ENCODE measurements around the gene TNFAIP8. TPM values are rescaled to one million over a fixed set of nuclear protein-coding genes. Genes with fewer than 3 reads are reported as not detected.
"Not testable (repeated sequence)": the region's sequence is repeated elsewhere in the genome, so short reads cannot be mapped to it uniquely, and the experiment has no call there.

Gene TNFAIP8
- total RNA-seq, 1 donor from 2014 or later: 40.6 TPM

- TF ChIP-seq EZH2phosphoT487 (IDR thresholded peaks at IDR 0.05) (no peak), CTCF (IDR thresholded peaks at IDR 0.05) (peak; percentile 71), EZH2 (IDR thresholded peaks at IDR 0.05) (no peak)
- peaks cover 4% of the 10 kb centered on the region for H3K4me1 Mint-ChIP-seq
- H3K27me3 Mint-ChIP-seq (ENCODE audit: insufficient read depth, low read depth): peaks cover 2% of the 10 kb centered on the region
- Histone ChIP-seq H3K27me3 (no peaks in the 10 kb centered on the region), H3K4me1 (no peaks in the 10 kb centered on the region), H3K27ac (no peak overlapping the region), H3K36me3 (no peaks in the 10 kb centered on the region), H4K20me1 (ENCODE audit: low read depth) (no peaks in the 10 kb centered on the region), H3F3A (ENCODE audit: low read depth) (no peaks in the 10 kb centered on the region), H3K9me3 (ENCODE audit: low read depth) (no peaks in the 10 kb centered on the region), H3K79me2 (ENCODE audit: low read depth) (no peaks in the 10 kb centered on the region), H3K4me2 (no peak overlapping the region), H3K4me3 (no peak overlapping the region), H2AFZ (replicated peaks) (peak overlapping the region; percentile 84), H3K9ac (no peak overlapping the region)
- H3K36me3 Mint-ChIP-seq: no peaks in the 10 kb centered on the region
- peak overlapping the region; percentile 12 for H3K27ac Mint-ChIP-seq
- no peak overlapping the region for H3K4me3 Mint-ChIP-seq
- DNase-seq (ENCODE audit: low spot score): peak; percentile 68
- H3K9me3 Mint-ChIP-seq: peaks cover 4% of the 10 kb centered on the region
Observed at GRCh38 chr5:119435436-119436132, 79.8 kb downstream of the TNFAIP8 start.

- H3K4me1 ChIP-seq; H3K4me1 Mint-ChIP-seq; H3K27me3 ChIP-seq; DNase-seq (ENCODE audit: low spot score); H3K4me3 ChIP-seq; H3K4me2 ChIP-seq; H2AFZ ChIP-seq (replicated peaks); H4K20me1 ChIP-seq (ENCODE audit: low read depth); H3K9me3 Mint-ChIP-seq; H3K9ac ChIP-seq; H3K79me2 ChIP-seq (ENCODE audit: low read depth); H3K27ac Mint-ChIP-seq; H3K36me3 ChIP-seq; H3K4me3 Mint-ChIP-seq; H3K36me3 Mint-ChIP-seq; H3F3A ChIP-seq (ENCODE audit: low read depth); H3K27me3 Mint-ChIP-seq (ENCODE audit: insufficient read depth, low read depth); H3K9me3 ChIP-seq (ENCODE audit: low read depth); H3K27ac ChIP-seq: not testable (repeated sequence)
Observed at GRCh38 chr5:119437785-119438586, 82.2 kb downstream of the TNFAIP8 start.

- H3K36me3 ChIP-seq; H3K4me3 ChIP-seq; H3K4me2 ChIP-seq; H3K36me3 Mint-ChIP-seq; H3K9ac ChIP-seq; H2AFZ ChIP-seq (replicated peaks); H3K4me1 Mint-ChIP-seq; H3F3A ChIP-seq (ENCODE audit: low read depth); H3K27me3 ChIP-seq; H3K27me3 Mint-ChIP-seq (ENCODE audit: insufficient read depth, low read depth); H3K27ac ChIP-seq; H3K79me2 ChIP-seq (ENCODE audit: low read depth); H3K9me3 ChIP-seq (ENCODE audit: low read depth); H3K9me3 Mint-ChIP-seq; H3K4me1 ChIP-seq; H3K4me3 Mint-ChIP-seq; H4K20me1 ChIP-seq (ENCODE audit: low read depth); DNase-seq (ENCODE audit: low spot score); H3K27ac Mint-ChIP-seq: not testable (repeated sequence)
Observed at GRCh38 chr5:119438587-119438917, 82.7 kb downstream of the TNFAIP8 start.

GRCh38 chr5:119439140-119439631 is 83.4 kb downstream of the TNFAIP8 start:
- Histone ChIP-seq H2AFZ (replicated peaks) (no peak overlapping the region), H3K27ac (no peak overlapping the region), H3K79me2 (ENCODE audit: low read depth) (no peaks in the 10 kb centered on the region), H3K4me2 (no peak overlapping the region), H3K9me3 (ENCODE audit: low read depth) (no peaks in the 10 kb centered on the region), H3K4me3 (no peak overlapping the region), H3K4me1 (no peaks in the 10 kb centered on the region), H4K20me1 (ENCODE audit: low read depth) (no peaks in the 10 kb centered on the region), H3F3A (ENCODE audit: low read depth) (no peaks in the 10 kb centered on the region), H3K27me3 (no peaks in the 10 kb centered on the region), H3K36me3 (no peaks in the 10 kb centered on the region), H3K9ac (no peak overlapping the region)
- no peak for TF ChIP-seq EZH2 (IDR thresholded peaks at IDR 0.05)
- no peak for TF ChIP-seq EZH2phosphoT487 (IDR thresholded peaks at IDR 0.05)
- no peak for TF ChIP-seq CTCF (IDR thresholded peaks at IDR 0.05)
- no peak for DNase-seq (ENCODE audit: low spot score)
- H3K4me3 Mint-ChIP-seq: no peak overlapping the region
- peaks cover 8% of the 10 kb centered on the region for H3K9me3 Mint-ChIP-seq
- H3K27me3 Mint-ChIP-seq (ENCODE audit: insufficient read depth, low read depth): no peaks in the 10 kb centered on the region
- no peaks in the 10 kb centered on the region for H3K36me3 Mint-ChIP-seq
- peaks cover 4% of the 10 kb centered on the region for H3K4me1 Mint-ChIP-seq
- H3K27ac Mint-ChIP-seq: no peak overlapping the region

GRCh38 chr5:119439632-119440031 is 83.8 kb downstream of the TNFAIP8 start:
- not testable (repeated sequence) for H3K36me3 Mint-ChIP-seq; H3K9me3 ChIP-seq (ENCODE audit: low read depth); H3K27me3 Mint-ChIP-seq (ENCODE audit: insufficient read depth, low read depth); H3F3A ChIP-seq (ENCODE audit: low read depth); H3K4me3 ChIP-seq; H2AFZ ChIP-seq (replicated peaks); H3K4me3 Mint-ChIP-seq; DNase-seq (ENCODE audit: low spot score); H3K36me3 ChIP-seq; H3K4me1 ChIP-seq; H3K27ac ChIP-seq; H3K4me1 Mint-ChIP-seq; H4K20me1 ChIP-seq (ENCODE audit: low read depth); H3K27me3 ChIP-seq; H3K9ac ChIP-seq; H3K79me2 ChIP-seq (ENCODE audit: low read depth); H3K27ac Mint-ChIP-seq; H3K4me2 ChIP-seq
- H3K9me3 Mint-ChIP-seq: peaks cover 11% of the 10 kb centered on the region

- not testable (repeated sequence) for H3K4me1 Mint-ChIP-seq, H3K36me3 Mint-ChIP-seq
Observed at GRCh38 chr5:119444643-119445042, 88.8 kb downstream of the TNFAIP8 start.

More at GRCh38 chr5:119444643-119445042, 88.8 kb downstream of the TNFAIP8 start:
- H3K9me3 ChIP-seq (ENCODE audit: low read depth); H3K27me3 Mint-ChIP-seq (ENCODE audit: insufficient read depth, low read depth); H3K27ac ChIP-seq; DNase-seq (ENCODE audit: low spot score); H4K20me1 ChIP-seq (ENCODE audit: low read depth); H3K79me2 ChIP-seq (ENCODE audit: low read depth); H3K36me3 ChIP-seq; H3K9ac ChIP-seq; H3K27ac Mint-ChIP-seq; H3F3A ChIP-seq (ENCODE audit: low read depth); H3K4me3 Mint-ChIP-seq; H2AFZ ChIP-seq (replicated peaks); H3K4me2 ChIP-seq; H3K4me3 ChIP-seq; H3K27me3 ChIP-seq; H3K4me1 ChIP-seq: not testable (repeated sequence)
- peaks cover 14% of the 10 kb centered on the region for H3K9me3 Mint-ChIP-seq

All from neural progenitor cell (in vitro differentiated cells).